ENCODE data around the gene MAGEB6.
"Not testable (repeated sequence)": the region's sequence is repeated elsewhere in the genome, so short reads cannot be mapped to it uniquely, and the experiment has no call there.

The MAGEB6 gene

DNA sequence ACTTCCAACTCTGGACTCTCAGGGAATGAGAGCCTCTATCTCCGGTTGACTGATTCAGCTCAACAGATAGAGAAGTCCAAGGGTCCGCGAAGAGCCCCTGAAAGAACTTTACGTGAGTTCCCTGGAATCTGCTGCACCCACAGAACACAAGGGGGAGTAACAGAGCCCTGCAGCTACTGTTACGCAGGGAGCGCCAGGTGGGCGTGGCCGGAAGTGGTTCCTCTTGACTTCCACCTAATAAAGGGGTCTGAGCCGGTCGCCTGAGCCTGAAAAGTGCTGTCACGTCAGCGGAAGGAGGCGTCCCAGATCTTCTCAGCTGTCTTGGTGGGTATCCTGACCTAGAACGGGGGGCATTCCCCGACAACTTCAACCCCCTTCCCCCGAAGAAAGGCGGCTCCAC lies at the start of gene MAGEB6:
TSS of gene MAGEB6 (plus strand) at position 237 of the 400 bp plus-strand sequence. CDS start 1,407 bp downstream, outside the sequence.
- no peak for DNase-seq

DNA sequence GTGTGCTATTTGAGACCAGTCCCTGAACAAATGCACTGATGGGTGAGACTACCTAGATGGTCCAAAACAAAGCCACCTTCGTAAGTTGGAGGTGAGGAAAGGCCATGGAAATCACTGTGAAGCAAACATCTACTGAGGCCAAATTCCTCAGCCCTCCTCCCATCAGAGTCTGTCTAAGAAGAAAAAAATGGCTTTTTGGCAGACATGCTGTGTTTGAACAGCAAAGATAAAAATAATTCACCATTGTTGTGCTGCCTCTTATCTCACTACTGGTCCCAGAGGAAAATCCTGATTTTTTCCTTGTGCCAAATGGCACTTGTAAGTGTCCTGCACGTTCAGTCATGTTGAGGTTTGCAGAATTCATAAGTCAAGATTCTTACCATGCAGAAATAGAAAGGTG lies 46.2 kb upstream of the MAGEB6 start:
- DNase-seq, result no peak

- DNase-seq, result no peak
Observed at GRCh38 chrX:26160301-26160700, 31.9 kb upstream of the MAGEB6 start, which contains the start of gene MAGEB6B. Gene MAGEB6B (plus strand): TSS chrX:26160601. CDS start chrX:26160601, 0 bp downstream.

- no peak for DNase-seq
Observed at GRCh38 chrX:26203561-26203960, 11.3 kb downstream of the MAGEB6 start.

DNA sequence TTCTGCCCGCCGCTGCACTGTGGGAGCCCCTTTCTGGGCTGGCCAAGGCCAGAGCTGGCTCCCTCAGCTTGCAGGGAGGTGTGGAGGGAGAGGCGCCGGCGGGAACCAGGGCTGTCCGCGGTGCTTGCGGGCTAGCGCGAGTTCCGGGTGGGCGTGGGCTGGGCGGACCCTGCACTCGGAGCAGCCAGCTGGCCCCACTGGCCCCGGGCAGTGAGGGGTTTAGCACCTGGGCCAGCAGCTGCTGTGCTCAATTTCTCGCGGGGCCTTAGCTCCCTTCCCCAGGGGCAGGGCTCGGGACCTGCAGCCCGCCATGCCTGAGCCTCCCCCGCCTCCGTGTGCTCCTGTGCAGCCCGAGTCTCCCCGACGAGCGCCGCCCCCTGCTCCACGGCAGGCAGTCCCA lies 12.5 kb downstream of the MAGEB6 start:
- DNase-seq, result not testable (repeated sequence)

GRCh38 chrX:26208012-26208411 lies 15.8 kb downstream of the MAGEB6 start:
- DNase-seq, result no peak

DNA sequence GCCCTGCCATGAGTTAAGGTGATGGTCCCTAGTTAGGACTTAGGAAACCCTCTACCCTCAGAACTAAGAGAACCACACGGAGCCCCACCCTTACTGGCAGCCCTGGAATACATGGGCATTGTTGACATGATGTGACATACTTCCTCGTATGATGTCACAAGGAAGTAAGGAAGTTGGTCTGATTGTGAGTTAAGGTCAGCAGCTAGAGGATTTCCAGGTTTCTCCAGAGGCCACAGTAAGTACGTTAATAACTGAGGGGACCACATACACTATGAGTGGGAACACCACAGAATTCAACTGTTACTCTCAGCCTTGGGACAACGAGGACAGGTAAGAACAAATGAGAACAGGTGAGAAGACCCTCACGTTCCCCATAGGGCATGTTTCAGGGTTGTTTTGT lies 23.6 kb downstream of the MAGEB6 start, which contains the start of gene MAGEB5:
TSS of gene MAGEB5 (plus strand) at position 301 of the 400 bp plus-strand sequence. CDS start 1,133 bp downstream, outside the sequence.
- DNase-seq, result no peak

- DNase-seq, result no peak
Observed at GRCh38 chrX:26219351-26219750, 27.1 kb downstream of the MAGEB6 start.

- no peak for DNase-seq
Observed at GRCh38 chrX:26234177-26234576, 41.9 kb downstream of the MAGEB6 start.

All from hypothalamus (tissue), 51 donors.